Liver (tissue), 9 donors: Measurements from ENCODE around the gene COX4I1. TPM values are rescaled to one million over a fixed set of nuclear protein-coding genes. Genes with fewer than 3 reads are reported as not detected.

Source experiments
- DNase-seq: peaks from one replicate; pipeline ENCODE4 v3.0.0-alpha.2; 2017; ENCODE audit warnings: low spot score
- H3K27ac ChIP-seq, 2 donors: one replicate each; pipeline ENCODE4 v1.7.0; 2013; ENCODE audit warnings: inconsistent platforms in 2 of 2, low read length in 2 of 2, control low read depth in 1 of 2, low read depth in 1 of 2, mild to moderate bottlenecking in 1 of 2
- H3K27me3 ChIP-seq, 4 donors: one replicate each; pipeline versions ENCODE4 v1.6.1 to v1.7.0; 2013; ENCODE audit warnings: low read length in 3 of 4, inconsistent platforms in 1 of 4, mild to moderate bottlenecking in 1 of 4, moderate library complexity in 1 of 4; ENCODE audit not compliant: control insufficient read depth in 4 of 4, insufficient read depth in 4 of 4
- H3K36me3 ChIP-seq, 4 donors: one replicate each; pipeline versions ENCODE4 v1.6.1 to v1.7.0; 2013; ENCODE audit warnings: low read length in 3 of 4, mild to moderate bottlenecking in 3 of 4, low read depth in 1 of 4, moderate library complexity in 1 of 4; ENCODE audit not compliant: control insufficient read depth in 4 of 4, insufficient read depth in 3 of 4
- H3K4me1 ChIP-seq, 4 donors: one replicate each; pipeline versions ENCODE4 v1.6.1 to v1.7.0; 2013; ENCODE audit warnings: low read length in 3 of 4, mild to moderate bottlenecking in 3 of 4, moderate library complexity in 1 of 4; ENCODE audit not compliant: control insufficient read depth in 4 of 4, insufficient read depth in 4 of 4
- H3K4me3 ChIP-seq, 3 donors: one replicate each; pipeline versions ENCODE4 v1.6.1 to v1.7.0; 2013; ENCODE audit warnings: low read length in 3 of 3, control low read depth in 1 of 3, low read depth in 1 of 3, mild to moderate bottlenecking in 1 of 3
- H3K9ac ChIP-seq, 2 donors: one replicate each; pipeline ENCODE4 v1.7.0; 2013; ENCODE audit warnings: low read length in 2 of 2, mild to moderate bottlenecking in 2 of 2, moderate library complexity in 2 of 2, control low read depth in 1 of 2, low read depth in 1 of 2
- H3K9me3 ChIP-seq, 4 donors: one replicate each; pipeline versions ENCODE4 v1.6.1 to v1.7.0; 2013; ENCODE audit warnings: low read length in 3 of 4; ENCODE audit not compliant: control insufficient read depth in 4 of 4
- EGR1 ChIP-seq, 2 donors: IDR thresholded peaks; 2 replicates each; pipeline ENCODE4 v1.6.1; 2016 to 2018; ENCODE audit warnings: antibody characterized with exemption in 2 of 2, low read depth in 2 of 2
- FOXA1 ChIP-seq: IDR thresholded peaks from 2 replicates; pipeline ENCODE4 v1.6.1; 2016; ENCODE audit warnings: antibody characterized with exemption
- FOXA2 ChIP-seq: IDR thresholded peaks from 2 replicates; pipeline ENCODE4 v1.6.1; 2016; ENCODE audit warnings: antibody characterized with exemption
- GABPA ChIP-seq, 2 donors: IDR thresholded peaks in 1 of 2; conservative IDR thresholded peaks in 1 of 2; 2 replicates each; pipeline ENCODE4 v1.6.1; 2016; ENCODE audit warnings: antibody characterized with exemption in 2 of 2, mild to moderate bottlenecking in 1 of 2, moderate library complexity in 1 of 2
- HNF4A ChIP-seq, 2 donors: conservative IDR thresholded peaks; 2 replicates each; pipeline ENCODE4 v1.6.1; 2016; ENCODE audit warnings: antibody characterized with exemption in 2 of 2, mild to moderate bottlenecking in 2 of 2
- HNF4G ChIP-seq: IDR thresholded peaks from 2 replicates; pipeline ENCODE4 v1.6.1; 2016; ENCODE audit warnings: antibody characterized with exemption
- JUND ChIP-seq, 2 donors: IDR thresholded peaks; 2 replicates each; pipeline ENCODE4 v1.6.1; 2016; ENCODE audit warnings: antibody characterized with exemption in 2 of 2
- RAD21 ChIP-seq, 2 donors: IDR thresholded peaks; 2 replicates each; pipeline ENCODE4 v1.6.1; 2016; ENCODE audit warnings: antibody characterized with exemption in 2 of 2, mild to moderate bottlenecking in 2 of 2
- RXRA ChIP-seq, 2 donors: IDR thresholded peaks; 2 replicates each; pipeline ENCODE4 v1.6.1; 2017 to 2018; ENCODE audit warnings: antibody characterized with exemption in 2 of 2, mild to moderate bottlenecking in 1 of 2
- SP1 ChIP-seq: IDR thresholded peaks from 2 replicates; pipeline ENCODE4 v1.6.1; 2018; ENCODE audit warnings: antibody characterized with exemption, mild to moderate bottlenecking
- TAF1 ChIP-seq: conservative IDR thresholded peaks from 2 replicates; pipeline ENCODE4 v1.6.1; 2016; ENCODE audit warnings: antibody characterized with exemption, mild to moderate bottlenecking
- YY1 ChIP-seq: IDR thresholded peaks from 2 replicates; pipeline ENCODE4 v1.6.1; 2016; ENCODE audit warnings: antibody characterized with exemption, mild to moderate bottlenecking
- WGBS: extraction: QIAGEN DNeasy Blood & Tissue Kit; methylation state at CpG from one replicate; pipeline ENCODE4 v1.1.7; 2013; 5-methylcytosine and 5-hydroxymethylcytosine counted together
- polyA plus RNA-seq, 2 donors: library from polyadenylated mRNA; stranded (reverse) in 1 of 2; unstranded in 1 of 2; fragments of 200-250 nt in 1 of 2; fragments of >200 nt in 1 of 2; fragmentation: Nextera tagmentation in 1 of 2; extraction: Ambion mirVana in 1 of 2; gene quantifications; one replicate each; pipeline versions ENCODE4 v1.2.1 to v1.2.3, GENCODE V29; 2013 to 2015
- total RNA-seq, 2 donors: library from RNA; depleted of rRNA; stranded (reverse); fragments of >200 nt; gene quantifications; one replicate each; pipeline ENCODE4 v1.2.3, GENCODE V29; 2014
- TF ChIP-seq, protein P1 (sequence below): fragments of 150-350 bp; IDR thresholded peaks from 2 replicates; pipeline ENCODE4 v1.5.1; 2017; ENCODE audit warnings: improper control_type of control experiment, low read depth, low read length; ENCODE audit not compliant: missing input control
- TF ChIP-seq, protein P2 (sequence below): IDR thresholded peaks from 2 replicates; pipeline ENCODE4 v1.6.1; 2016; ENCODE audit warnings: antibody characterized with exemption, mild to moderate bottlenecking
- TF ChIP-seq, protein P3 (sequence below): IDR thresholded peaks from 2 replicates; pipeline ENCODE4 v1.6.1; 2016; ENCODE audit warnings: antibody characterized with exemption
- TF ChIP-seq, protein P4 (sequence below): IDR thresholded peaks from 2 replicates; pipeline ENCODE4 v1.6.1; 2016; ENCODE audit warnings: antibody characterized with exemption
- TF ChIP-seq, protein P5 (sequence below): IDR thresholded peaks from 2 replicates; pipeline ENCODE4 v1.6.1; 2016; ENCODE audit warnings: antibody characterized with exemption
- donor health status: healthy.
- donor health status: healthy.
- donor health status: healthy.
- donor health status: healthy.
- donor health status: healthy.

COX4I1 gene
- total and polyA plus RNA-seq, 4 donors = 186 to 576 (median 331) TPM

DNA sequence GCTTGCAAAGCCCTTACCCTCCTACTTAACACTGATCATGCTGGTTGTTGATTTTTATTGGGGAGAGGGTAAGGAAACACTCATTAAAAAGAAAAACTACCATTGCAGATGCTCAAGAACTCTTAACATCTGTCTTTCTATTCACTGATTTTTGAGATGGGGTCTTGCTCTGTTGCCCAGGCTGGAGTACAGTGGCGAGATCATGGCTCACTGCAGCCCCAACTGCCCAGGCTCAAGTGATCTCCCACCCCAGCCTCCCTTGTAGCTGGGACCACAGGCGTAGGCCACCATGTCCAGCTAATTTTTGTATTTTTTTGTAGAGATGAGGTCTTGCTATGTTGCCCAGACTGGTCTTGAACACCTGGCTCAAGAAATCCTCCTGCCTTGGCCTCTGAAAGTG is 14.7 kb upstream of the COX4I1 start:
- WGBS = 97% methylated on average over 2 of the region's 2 CpGs
- Histone ChIP-seq H3K9me3 (no peaks in the 10 kb centered on the region), H3K27me3 (no peaks in the 10 kb centered on the region), H3K4me1 (peaks cover 3 to 19% (median 13%) of the 10 kb centered on the region in 4 donors), H3K27ac (no peak overlapping the region), H3K9ac (no peak overlapping the region), H3K36me3 (peaks cover 15 to 41% (median 21%) of the 10 kb centered on the region in 4 donors), H3K4me3 (no peak overlapping the region)
- no peak for DNase-seq
- TF ChIP-seq HNF4G (no peak), EGR1 (IDR thresholded peaks at IDR 0.05; ENCODE audit: low read depth in 2 of 2) (no peak), TAF1 (no peak), HNF4A (conservative IDR thresholded peaks at IDR 0.05) (no peak), FOXA1 (no peak), SP1 (no peak), RXRA (IDR thresholded peaks at IDR 0.05) (no peak), JUND (IDR thresholded peaks at IDR 0.05) (no peak), RAD21 (IDR thresholded peaks at IDR 0.05) (no peak)
- TF ChIP-seq, protein P1, sequence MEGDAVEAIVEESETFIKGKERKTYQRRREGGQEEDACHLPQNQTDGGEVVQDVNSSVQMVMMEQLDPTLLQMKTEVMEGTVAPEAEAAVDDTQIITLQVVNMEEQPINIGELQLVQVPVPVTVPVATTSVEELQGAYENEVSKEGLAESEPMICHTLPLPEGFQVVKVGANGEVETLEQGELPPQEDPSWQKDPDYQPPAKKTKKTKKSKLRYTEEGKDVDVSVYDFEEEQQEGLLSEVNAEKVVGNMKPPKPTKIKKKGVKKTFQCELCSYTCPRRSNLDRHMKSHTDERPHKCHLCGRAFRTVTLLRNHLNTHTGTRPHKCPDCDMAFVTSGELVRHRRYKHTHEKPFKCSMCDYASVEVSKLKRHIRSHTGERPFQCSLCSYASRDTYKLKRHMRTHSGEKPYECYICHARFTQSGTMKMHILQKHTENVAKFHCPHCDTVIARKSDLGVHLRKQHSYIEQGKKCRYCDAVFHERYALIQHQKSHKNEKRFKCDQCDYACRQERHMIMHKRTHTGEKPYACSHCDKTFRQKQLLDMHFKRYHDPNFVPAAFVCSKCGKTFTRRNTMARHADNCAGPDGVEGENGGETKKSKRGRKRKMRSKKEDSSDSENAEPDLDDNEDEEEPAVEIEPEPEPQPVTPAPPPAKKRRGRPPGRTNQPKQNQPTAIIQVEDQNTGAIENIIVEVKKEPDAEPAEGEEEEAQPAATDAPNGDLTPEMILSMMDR = no peak
- TF ChIP-seq, protein P2, sequence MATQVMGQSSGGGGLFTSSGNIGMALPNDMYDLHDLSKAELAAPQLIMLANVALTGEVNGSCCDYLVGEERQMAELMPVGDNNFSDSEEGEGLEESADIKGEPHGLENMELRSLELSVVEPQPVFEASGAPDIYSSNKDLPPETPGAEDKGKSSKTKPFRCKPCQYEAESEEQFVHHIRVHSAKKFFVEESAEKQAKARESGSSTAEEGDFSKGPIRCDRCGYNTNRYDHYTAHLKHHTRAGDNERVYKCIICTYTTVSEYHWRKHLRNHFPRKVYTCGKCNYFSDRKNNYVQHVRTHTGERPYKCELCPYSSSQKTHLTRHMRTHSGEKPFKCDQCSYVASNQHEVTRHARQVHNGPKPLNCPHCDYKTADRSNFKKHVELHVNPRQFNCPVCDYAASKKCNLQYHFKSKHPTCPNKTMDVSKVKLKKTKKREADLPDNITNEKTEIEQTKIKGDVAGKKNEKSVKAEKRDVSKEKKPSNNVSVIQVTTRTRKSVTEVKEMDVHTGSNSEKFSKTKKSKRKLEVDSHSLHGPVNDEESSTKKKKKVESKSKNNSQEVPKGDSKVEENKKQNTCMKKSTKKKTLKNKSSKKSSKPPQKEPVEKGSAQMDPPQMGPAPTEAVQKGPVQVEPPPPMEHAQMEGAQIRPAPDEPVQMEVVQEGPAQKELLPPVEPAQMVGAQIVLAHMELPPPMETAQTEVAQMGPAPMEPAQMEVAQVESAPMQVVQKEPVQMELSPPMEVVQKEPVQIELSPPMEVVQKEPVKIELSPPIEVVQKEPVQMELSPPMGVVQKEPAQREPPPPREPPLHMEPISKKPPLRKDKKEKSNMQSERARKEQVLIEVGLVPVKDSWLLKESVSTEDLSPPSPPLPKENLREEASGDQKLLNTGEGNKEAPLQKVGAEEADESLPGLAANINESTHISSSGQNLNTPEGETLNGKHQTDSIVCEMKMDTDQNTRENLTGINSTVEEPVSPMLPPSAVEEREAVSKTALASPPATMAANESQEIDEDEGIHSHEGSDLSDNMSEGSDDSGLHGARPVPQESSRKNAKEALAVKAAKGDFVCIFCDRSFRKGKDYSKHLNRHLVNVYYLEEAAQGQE = no peak

DNA sequence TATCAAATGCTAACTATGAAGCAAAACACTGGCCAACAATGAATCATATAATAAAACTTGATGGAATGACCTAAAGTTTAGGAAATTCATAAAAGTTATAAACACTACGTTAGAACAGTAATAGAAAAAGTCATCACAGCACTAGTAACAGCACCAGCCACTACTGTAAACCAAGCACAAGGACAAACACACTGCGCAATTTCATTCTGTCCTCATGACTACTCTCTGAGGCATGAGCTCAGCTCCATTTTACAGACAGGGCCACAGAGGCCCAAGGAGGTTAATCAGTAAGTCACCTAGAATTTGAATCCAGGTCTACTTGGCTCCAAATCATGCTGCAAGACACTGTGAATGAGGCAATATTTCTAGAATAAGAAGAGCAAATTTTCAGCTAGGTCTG is 13.6 kb upstream of the COX4I1 start:
- H3K9me3 ChIP-seq = no peaks in the 10 kb centered on the region
- 98% methylated on average over 2 of the region's 2 CpGs for WGBS
- H3K4me3 ChIP-seq = no peak overlapping the region
- no peak overlapping the region for H3K27ac ChIP-seq
- no peak for DNase-seq
- peaks cover 7 to 30% (median 17%) of the 10 kb centered on the region in 4 donors for H3K36me3 ChIP-seq
- peaks cover 3 to 18% (median 13%) of the 10 kb centered on the region in 4 donors for H3K4me1 ChIP-seq
- TF ChIP-seq YY1 (no peak), FOXA2 (no peak), HNF4A (conservative IDR thresholded peaks at IDR 0.05) (no peak), JUND (IDR thresholded peaks at IDR 0.05) (no peak), RXRA (IDR thresholded peaks at IDR 0.05) (no peak)
- TF ChIP-seq, protein P3, sequence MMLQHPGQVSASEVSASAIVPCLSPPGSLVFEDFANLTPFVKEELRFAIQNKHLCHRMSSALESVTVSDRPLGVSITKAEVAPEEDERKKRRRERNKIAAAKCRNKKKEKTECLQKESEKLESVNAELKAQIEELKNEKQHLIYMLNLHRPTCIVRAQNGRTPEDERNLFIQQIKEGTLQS = no peak
- no peaks in the 10 kb centered on the region for H3K27me3 ChIP-seq
- H3K9ac ChIP-seq = no peak overlapping the region

DNA sequence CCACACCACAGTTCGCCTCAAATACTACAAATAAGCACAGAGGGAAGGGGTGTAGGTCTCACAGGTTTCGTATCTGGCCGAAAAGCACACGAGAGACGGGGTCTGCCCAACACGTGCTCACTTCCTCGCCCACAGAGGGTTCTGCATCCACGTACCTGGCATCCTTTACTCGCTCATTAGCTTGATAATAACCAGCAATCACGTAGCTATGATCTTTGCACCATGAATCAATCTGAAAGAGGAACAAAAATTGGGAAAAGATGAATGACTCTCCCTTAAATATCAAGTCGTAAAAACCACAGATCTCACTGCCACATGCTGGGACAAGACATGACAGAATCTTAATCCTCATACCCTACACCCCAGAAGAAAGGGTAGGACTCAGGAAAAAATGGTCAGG is 10.7 kb upstream of the COX4I1 start:
- DNase-seq = no peak
- Histone ChIP-seq H3K9me3 (no peaks in the 10 kb centered on the region), H3K27ac (no peak overlapping the region), H3K9ac (no peak overlapping the region), H3K4me1 (no peaks in the 10 kb centered on the region), H3K36me3 (peaks cover 5 to 33% (median 15%) of the 10 kb centered on the region in 4 donors), H3K4me3 (no peak overlapping the region), H3K27me3 (no peaks in the 10 kb centered on the region)
- WGBS = 94% methylated on average over 11 of the region's 11 CpGs
- no peak for TF ChIP-seq HNF4A (conservative IDR thresholded peaks at IDR 0.05)
- TF ChIP-seq GABPA (IDR thresholded peaks at IDR 0.05 in 1 of 2, conservative IDR thresholded peaks at IDR 0.05 in 1 of 2) = no peak
- TF ChIP-seq, protein P4, sequence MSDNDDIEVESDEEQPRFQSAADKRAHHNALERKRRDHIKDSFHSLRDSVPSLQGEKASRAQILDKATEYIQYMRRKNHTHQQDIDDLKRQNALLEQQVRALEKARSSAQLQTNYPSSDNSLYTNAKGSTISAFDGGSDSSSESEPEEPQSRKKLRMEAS = no peak
- no peak for TF ChIP-seq RXRA (IDR thresholded peaks at IDR 0.05)
- TF ChIP-seq JUND (IDR thresholded peaks at IDR 0.05) = no peak
- TF ChIP-seq SP1 = no peak
- TF ChIP-seq, protein P5, sequence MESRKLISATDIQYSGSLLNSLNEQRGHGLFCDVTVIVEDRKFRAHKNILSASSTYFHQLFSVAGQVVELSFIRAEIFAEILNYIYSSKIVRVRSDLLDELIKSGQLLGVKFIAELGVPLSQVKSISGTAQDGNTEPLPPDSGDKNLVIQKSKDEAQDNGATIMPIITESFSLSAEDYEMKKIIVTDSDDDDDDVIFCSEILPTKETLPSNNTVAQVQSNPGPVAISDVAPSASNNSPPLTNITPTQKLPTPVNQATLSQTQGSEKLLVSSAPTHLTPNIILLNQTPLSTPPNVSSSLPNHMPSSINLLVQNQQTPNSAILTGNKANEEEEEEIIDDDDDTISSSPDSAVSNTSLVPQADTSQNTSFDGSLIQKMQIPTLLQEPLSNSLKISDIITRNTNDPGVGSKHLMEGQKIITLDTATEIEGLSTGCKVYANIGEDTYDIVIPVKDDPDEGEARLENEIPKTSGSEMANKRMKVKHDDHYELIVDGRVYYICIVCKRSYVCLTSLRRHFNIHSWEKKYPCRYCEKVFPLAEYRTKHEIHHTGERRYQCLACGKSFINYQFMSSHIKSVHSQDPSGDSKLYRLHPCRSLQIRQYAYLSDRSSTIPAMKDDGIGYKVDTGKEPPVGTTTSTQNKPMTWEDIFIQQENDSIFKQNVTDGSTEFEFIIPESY = no peak
- TF ChIP-seq, protein P1 = no peak
- TF ChIP-seq, protein P3 = no peak
- no peak for TF ChIP-seq RAD21 (IDR thresholded peaks at IDR 0.05)
